HCT116 (cell line): ENCODE data around the gene FIBP. TPM values are rescaled to one million over a fixed set of nuclear protein-coding genes. Genes with fewer than 3 reads are reported as not detected.
"Not testable (repeated sequence)": the region's sequence is repeated elsewhere in the genome, so short reads cannot be mapped to it uniquely, and the experiment has no call there.

Source experiments
- ATAC-seq: fragments of 200-7000 bp; cut with Tn5 transposase; 2 replicates; pipeline ENCODE4 v1.9.1; 2020; ENCODE audit warnings: mild to moderate bottlenecking, moderate library complexity
- BruUV-seq: library from RNA; stranded (reverse); fragments of 400-500 nt; replicated peaks from 2 replicates; lab custom pipeline; 2021; lab: Mats Ljungman, UMichigan
- CTCF ChIA-PET: fragments of 300-600 bp; sonication (Branson Sonifier 250); formaldehyde crosslinking; loops from one replicate; lab custom pipeline; 2021; ENCODE audit warnings: antibody characterized with exemption; lab: Charles Lee
- POLR2A ChIA-PET: fragments of 300-600, 350-600 bp; sonication (Branson Sonifier 250); formaldehyde crosslinking; loops from one replicate; lab custom pipeline; 2021; ENCODE audit warnings: antibody characterized with exemption; lab: Charles Lee
- RAD21 ChIA-PET, 2 experiments: fragments of 300-600 bp; sonication (Branson Sonifier 250); formaldehyde crosslinking; loops; one replicate each; lab custom pipeline; 2023; ENCODE audit warnings: low total read pairs in 2 of 2; ENCODE audit not compliant: uncharacterized antibody in 2 of 2, unreplicated experiment in 2 of 2, low non-redundant PET in 1 of 2; lab: Charles Lee
- DNase-seq: peaks from one replicate; pipeline ENCODE4 v3.0.0-alpha.2; 2010; ENCODE audit warnings: low read depth, low spot score
- H2AFZ ChIP-seq: fragments of 200-600 bp; shearing (Covaris generic), sonication (generic); 2 replicates; pipeline ENCODE4 v1.6.1; 2017; ENCODE audit warnings: low read depth, mixed run types, mixed read lengths, antibody characterized with exemption, low read length; ENCODE audit not compliant: poor library complexity, severe bottlenecking
- H3K27ac ChIP-seq: 2 replicates; pipeline ENCODE4 v1.5.1; 2012; ENCODE audit warnings: low read depth, low read length
- H3K27me3 ChIP-seq: fragments of 200-600 bp; sonication (generic); 2 replicates; pipeline ENCODE4 v1.6.1; 2016; ENCODE audit warnings: mixed run types, low read length, mixed read lengths; ENCODE audit not compliant: insufficient read depth
- H3K36me3 ChIP-seq, 2 experiments: fragments of 200-500 bp in 1 of 2; fragments of 200-600 bp in 1 of 2; sonication (Bioruptor generic) in 1 of 2; sonication (generic) in 1 of 2; 2 replicates each; pipeline versions ENCODE4 v1.5.1 to v1.6.1; 2014 to 2016; ENCODE audit warnings: low read length in 2 of 2, inconsistent platforms in 1 of 2, mixed read lengths in 1 of 2, mixed run types in 1 of 2; ENCODE audit not compliant: insufficient read depth in 2 of 2, control insufficient read depth in 1 of 2
- H3K4me1 ChIP-seq, 2 experiments: fragments of 200-600 bp in 1 of 2; sonication (generic) in 1 of 2; 2 replicates each; pipeline versions ENCODE4 v1.5.1 to v1.6.1; 2012 to 2017; ENCODE audit warnings: low read length in 2 of 2, inconsistent platforms in 1 of 2, mild to moderate bottlenecking in 1 of 2, mixed read lengths in 1 of 2, mixed run types in 1 of 2, moderate library complexity in 1 of 2; ENCODE audit not compliant: insufficient read depth in 2 of 2, control insufficient read depth in 1 of 2
- H3K4me2 ChIP-seq: fragments of 200-600 bp; sonication (generic); 2 replicates; pipeline ENCODE4 v1.6.1; 2017; ENCODE audit warnings: mixed run types, low read length, mixed read lengths
- H3K4me3 ChIP-seq, 2 experiments: fragments of 200-600 bp in 1 of 2; sonication (generic) in 1 of 2; replicated peaks in 1 of 2; 2 replicates each; pipeline ENCODE4 v1.5.1; 2011 to 2016; ENCODE audit warnings: low read length in 2 of 2, control low read depth in 1 of 2, low read depth in 1 of 2, mild to moderate bottlenecking in 1 of 2, mixed read lengths in 1 of 2, mixed run types in 1 of 2
- H3K79me2 ChIP-seq: fragments of 200-600 bp; sonication (generic); 2 replicates; pipeline ENCODE4 v1.6.1; 2017; ENCODE audit warnings: mild to moderate bottlenecking, mixed run types, low read length, moderate library complexity, mixed read lengths; ENCODE audit not compliant: insufficient read depth
- H3K9ac ChIP-seq: fragments of 200-600 bp; sonication (generic); 2 replicates; pipeline ENCODE4 v1.6.1; 2016; ENCODE audit warnings: low read length, mixed read lengths
- H3K9me2 ChIP-seq: fragments of 200-600 bp; sonication (generic), shearing (Covaris generic); 2 replicates; pipeline ENCODE4 v1.6.1; 2017; ENCODE audit warnings: mixed run types, mild to moderate bottlenecking, moderate library complexity; ENCODE audit not compliant: insufficient read depth
- H3K9me3 ChIP-seq, 2 experiments: fragments of 200-500 bp in 1 of 2; fragments of 200-600 bp in 1 of 2; sonication (Bioruptor generic) in 1 of 2; sonication (generic) in 1 of 2; 2 replicates each; pipeline ENCODE4 v1.6.1; 2014 to 2017; ENCODE audit warnings: low read length in 2 of 2, mixed read lengths in 2 of 2, inconsistent platforms in 1 of 2, low read depth in 1 of 2, mild to moderate bottlenecking in 1 of 2, mixed run types in 1 of 2, moderate library complexity in 1 of 2; ENCODE audit not compliant: control insufficient read depth in 1 of 2, insufficient read depth in 1 of 2
- H4K20me1 ChIP-seq: fragments of 200-600 bp; sonication (generic), shearing (Covaris generic); 2 replicates; pipeline ENCODE4 v1.6.1; 2017; ENCODE audit warnings: mixed run types, mild to moderate bottlenecking, moderate library complexity; ENCODE audit not compliant: insufficient read depth
- EZH2phosphoT487 ChIP-seq: fragments of 200-600 bp; IDR thresholded peaks from 2 replicates; pipeline ENCODE4 v1.6.1; 2018; ENCODE audit warnings: antibody characterized with exemption, borderline replicate concordance
- SRF ChIP-seq: IDR thresholded peaks from 2 replicates; pipeline ENCODE4 v1.6.1; 2012; ENCODE audit warnings: low read depth
- ZBTB33 ChIP-seq: IDR thresholded peaks from 2 replicates; pipeline ENCODE4 v1.6.1; 2011; ENCODE audit warnings: mild to moderate bottlenecking, low read length, moderate library complexity; ENCODE audit not compliant: insufficient replicate concordance; ENCODE audit errors: extremely low read depth
- intact Hi-C: fragments of 100-400 bp; cut with micrococcal nuclease; formaldehyde crosslinking; loops from 2 replicates; pipeline ENCODE4 v1.10.0; 2022
- total RNA-seq: library from RNA; stranded (reverse); gene quantifications from one replicate; pipeline ENCODE4 v1.2.1, GENCODE V29; 2021; ENCODE audit not compliant: unreplicated experiment

Gene FIBP
- total RNA-seq, 1 experiment from 2014 or later, result 96.0 TPM

GRCh38 chr11:65892661-65893317, 4.5 kb upstream of the FIBP start:
- Histone ChIP-seq H3K4me1 (peaks cover 16 to 87% of the 10 kb centered on the region in 2 experiments), H3K9ac (peak overlapping the region; percentile 87), H3K36me3 (peaks cover 10 to 37% of the 10 kb centered on the region in 2 experiments; a peak in 3 of 4 replicates), H4K20me1 (peaks cover 31% of the 10 kb centered on the region; the same call in 1 of the 2 replicates), H3K79me2 (peaks cover 66% of the 10 kb centered on the region), H3K4me3 (peak overlapping the region in 1 of 2 experiments; percentile 53; a peak in 2 of 4 replicates), H3K9me3 (no peaks in the 10 kb centered on the region), H3K27me3 (no peaks in the 10 kb centered on the region), H3K4me2 (peak overlapping the region; percentile 98), H2AFZ (no peak overlapping the region), H3K9me2 (no peaks in the 10 kb centered on the region), H3K27ac (peak overlapping the region; percentile 97)
- CTCF ChIA-PET, result interaction anchor here (0.8 to 6.5 kb wide), 8 partner anchors 19 to 330 kb away, joined by 3 to 82 read pairs (median 3); partner anchors contain the start of genes CFL1 and MUS81
- TF ChIP-seq EZH2phosphoT487 (no peak), SRF (no peak)
- ATAC-seq, result no peak
- RAD21 ChIA-PET, result interaction anchor here (1.1 to 1.2 kb wide), 2 partner anchors 23 kb away, joined by 3 read pairs; no protein-coding TSS in a partner anchor
- intact Hi-C loops, result no loop called here
- POLR2A ChIA-PET, result interaction anchor here (0.6 to 8.5 kb wide), 9 partner anchors 10 to 278 kb away, joined by 3 to 124 read pairs (median 9); partner anchors contain the start of genes CFL1, FOSL1, MUS81 and PCNX3
- BruUV-seq, result no TSS peak
- DNase-seq, result no peak

GRCh38 chr11:65892137-65892540, 3.9 kb upstream of the FIBP start:
- Histone ChIP-seq H3K79me2 (peaks cover 66% of the 10 kb centered on the region), H3K4me1 (peaks cover 11 to 87% of the 10 kb centered on the region in 2 experiments), H3K9ac (peak overlapping the region; percentile 87), H4K20me1 (peaks cover 25% of the 10 kb centered on the region; the same call in 1 of the 2 replicates), H3K27ac (peak overlapping the region; percentile 97), H3K36me3 (peaks cover 10 to 34% of the 10 kb centered on the region in 2 experiments; a peak in 3 of 4 replicates), H3K4me3 (peak overlapping the region; percentile 53 to 92), H3K4me2 (peak overlapping the region; percentile 98)
- H3K9me2 ChIP-seq, H2AFZ ChIP-seq, BruUV-seq, DNase-seq, H3K9me3 ChIP-seq, intact Hi-C loops, H3K27me3 ChIP-seq: not testable (repeated sequence)
- peak; percentile 4 for ATAC-seq
- POLR2A ChIA-PET, result interaction anchor here (1.2 to 8.5 kb wide), 10 partner anchors 10 to 171 kb away, joined by 3 to 124 read pairs (median 19); partner anchors contain the start of genes AP5B1, CFL1, FOSL1 and MUS81
- TF ChIP-seq ZBTB33, result peak; percentile 22
- CTCF ChIA-PET, result interaction anchor here (0.8 to 6.5 kb wide), 8 partner anchors 8 to 331 kb away, joined by 3 to 82 read pairs (median 4); partner anchors contain the start of genes CFL1, FOSL1 and MUS81
- RAD21 ChIA-PET, result interaction anchor here (1.1 to 1.2 kb wide), 2 partner anchors 23 to 24 kb away, joined by 3 read pairs; no protein-coding TSS in a partner anchor
